NB4 (cell line): ENCODE results near the gene LAMB1.

Experiments
- MYC ChIP-seq: IDR thresholded peaks from 2 replicates; pipeline ENCODE4 v1.6.1; 2011; ENCODE audit warnings: low read depth, low read length
- POLR2A ChIP-seq: IDR thresholded peaks from 2 replicates; pipeline ENCODE4 v1.6.1; 2011; ENCODE audit warnings: mild to moderate bottlenecking; ENCODE audit not compliant: insufficient read length; ENCODE audit errors: extremely low read depth
- TF ChIP-seq, protein P1 (sequence below): IDR thresholded peaks from one replicate; pipeline ENCODE4 v1.5.1; 2012; ENCODE audit warnings: low read depth, low read length

DNA sequence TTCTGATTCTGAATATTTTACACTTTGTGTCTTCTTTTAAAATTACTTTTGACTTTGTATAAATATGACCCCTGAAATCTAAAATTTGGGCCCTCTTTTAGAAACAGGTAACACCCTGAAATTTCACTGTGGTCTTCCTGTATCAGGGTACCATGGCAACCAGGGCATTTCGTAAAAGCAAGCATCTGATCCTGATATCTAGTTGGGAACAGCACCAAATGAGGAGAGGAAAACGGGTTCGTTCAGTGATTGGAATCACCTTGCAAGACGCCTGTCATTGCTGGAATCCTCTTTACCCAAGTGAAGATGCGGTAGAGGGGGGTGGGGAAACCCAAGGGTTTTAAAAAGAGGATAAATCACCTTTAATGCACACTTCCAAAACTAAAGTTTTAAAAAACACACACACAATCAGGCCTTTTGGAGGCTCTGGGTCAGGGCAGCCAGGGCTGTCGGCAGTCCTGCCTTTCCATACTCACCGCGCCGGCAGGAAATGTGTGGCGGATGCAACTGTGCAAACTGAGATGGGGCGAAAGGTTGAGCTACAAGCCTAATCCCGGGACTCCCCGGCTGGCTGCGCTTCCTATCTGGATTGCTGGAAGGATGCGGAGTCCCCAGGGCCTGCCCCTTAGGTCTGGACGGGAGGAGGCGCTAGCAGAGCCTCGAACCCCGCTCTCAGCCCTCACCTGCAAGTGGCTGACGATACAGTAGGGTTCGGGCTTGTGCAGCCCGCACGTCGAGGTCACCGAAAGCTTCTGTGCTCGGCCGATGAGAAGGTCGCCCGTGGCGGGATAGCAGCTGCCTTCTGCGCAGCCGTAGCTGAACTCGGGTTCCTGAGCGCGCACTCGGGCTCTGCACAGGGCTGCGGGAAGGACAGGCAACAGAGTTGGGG lies 1.8 kb downstream of the LAMB1 start:
- TF ChIP-seq, protein P1, sequence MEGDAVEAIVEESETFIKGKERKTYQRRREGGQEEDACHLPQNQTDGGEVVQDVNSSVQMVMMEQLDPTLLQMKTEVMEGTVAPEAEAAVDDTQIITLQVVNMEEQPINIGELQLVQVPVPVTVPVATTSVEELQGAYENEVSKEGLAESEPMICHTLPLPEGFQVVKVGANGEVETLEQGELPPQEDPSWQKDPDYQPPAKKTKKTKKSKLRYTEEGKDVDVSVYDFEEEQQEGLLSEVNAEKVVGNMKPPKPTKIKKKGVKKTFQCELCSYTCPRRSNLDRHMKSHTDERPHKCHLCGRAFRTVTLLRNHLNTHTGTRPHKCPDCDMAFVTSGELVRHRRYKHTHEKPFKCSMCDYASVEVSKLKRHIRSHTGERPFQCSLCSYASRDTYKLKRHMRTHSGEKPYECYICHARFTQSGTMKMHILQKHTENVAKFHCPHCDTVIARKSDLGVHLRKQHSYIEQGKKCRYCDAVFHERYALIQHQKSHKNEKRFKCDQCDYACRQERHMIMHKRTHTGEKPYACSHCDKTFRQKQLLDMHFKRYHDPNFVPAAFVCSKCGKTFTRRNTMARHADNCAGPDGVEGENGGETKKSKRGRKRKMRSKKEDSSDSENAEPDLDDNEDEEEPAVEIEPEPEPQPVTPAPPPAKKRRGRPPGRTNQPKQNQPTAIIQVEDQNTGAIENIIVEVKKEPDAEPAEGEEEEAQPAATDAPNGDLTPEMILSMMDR: no peak
- TF ChIP-seq POLR2A: no peak
- no peak for TF ChIP-seq MYC
